Activated T-cell treated with anti-CD3 and anti-CD28 coated beads, Interleukin-2, amount 50 U/mL, for 48 hours (primary cell): Measurements from ENCODE around the gene CHSY3.

Experiments used
- DNase-seq, 2 experiments: peaks; one replicate each; pipeline ENCODE4 v3.0.0-alpha.2; 2020

Gene CHSY3

DNA sequence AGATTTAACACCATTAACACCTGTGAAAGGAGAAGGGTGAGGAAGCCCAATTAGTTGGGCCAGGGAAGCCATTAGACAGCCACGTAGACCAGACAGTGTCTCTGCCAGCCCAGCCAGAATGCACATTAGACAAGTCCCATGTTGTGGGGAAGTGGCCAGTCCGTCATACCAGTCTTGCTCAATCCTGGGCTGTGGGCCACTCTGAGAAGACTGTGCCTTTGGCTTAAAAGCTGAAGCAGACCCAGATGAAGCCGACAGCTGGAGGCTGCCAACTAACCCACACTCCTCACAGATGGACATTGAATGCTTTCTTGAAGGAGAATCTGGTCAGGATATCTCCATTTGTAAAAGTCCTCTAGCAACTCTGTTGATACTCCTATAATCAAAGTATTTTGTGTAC lies 128.5 kb downstream of the CHSY3 start:
- DNase-seq: no peak

DNA sequence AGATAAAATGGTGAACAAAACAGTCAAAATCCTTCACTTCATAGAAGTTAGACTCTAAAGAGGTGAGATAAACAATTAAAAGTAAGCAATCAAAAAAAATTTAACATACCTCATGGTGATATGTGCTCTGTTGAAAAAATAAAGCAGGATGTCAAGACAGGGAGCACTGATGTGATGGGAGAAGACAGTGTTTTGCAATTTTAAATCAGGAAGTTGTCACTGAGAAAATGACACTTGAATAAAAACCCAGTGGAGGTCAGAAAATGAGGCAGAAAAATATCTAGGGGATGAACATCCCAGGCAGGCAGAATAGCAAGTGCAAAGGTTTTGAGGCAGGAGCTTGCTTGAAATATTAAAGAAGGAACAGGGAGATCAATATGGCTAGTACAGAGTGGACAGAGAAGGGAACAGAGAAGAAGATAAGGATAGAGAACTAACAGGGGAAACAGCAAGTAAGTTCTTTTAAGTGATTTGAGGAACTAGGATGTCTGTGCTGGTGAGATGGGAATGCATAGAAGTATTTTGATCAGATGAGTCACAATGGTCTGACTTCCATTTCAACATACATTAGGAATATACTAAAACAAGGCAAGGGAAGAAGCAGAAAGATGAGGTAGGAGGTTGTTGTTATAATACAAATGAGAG lies 130.4 kb downstream of the CHSY3 start:
- no peak for DNase-seq

DNA sequence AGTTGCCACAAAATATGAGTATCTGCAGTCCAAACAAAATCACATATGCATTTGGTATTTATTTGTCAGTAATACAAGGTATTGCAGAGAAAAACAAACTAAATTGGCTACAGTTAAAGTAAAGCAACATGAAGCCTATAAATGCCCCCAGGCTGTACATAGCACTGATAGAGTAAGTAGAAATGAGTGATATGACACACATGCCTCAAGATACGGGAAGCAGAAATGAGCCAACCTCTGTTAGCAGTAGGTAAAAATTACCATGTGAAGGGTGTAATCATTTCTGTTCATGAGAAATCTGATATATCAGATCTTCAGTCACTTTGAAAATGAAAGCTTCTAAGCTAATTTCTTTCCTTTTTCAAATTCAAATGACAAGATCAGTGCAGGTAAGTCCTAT lies 131.1 kb downstream of the CHSY3 start:
- no peak for DNase-seq

DNA sequence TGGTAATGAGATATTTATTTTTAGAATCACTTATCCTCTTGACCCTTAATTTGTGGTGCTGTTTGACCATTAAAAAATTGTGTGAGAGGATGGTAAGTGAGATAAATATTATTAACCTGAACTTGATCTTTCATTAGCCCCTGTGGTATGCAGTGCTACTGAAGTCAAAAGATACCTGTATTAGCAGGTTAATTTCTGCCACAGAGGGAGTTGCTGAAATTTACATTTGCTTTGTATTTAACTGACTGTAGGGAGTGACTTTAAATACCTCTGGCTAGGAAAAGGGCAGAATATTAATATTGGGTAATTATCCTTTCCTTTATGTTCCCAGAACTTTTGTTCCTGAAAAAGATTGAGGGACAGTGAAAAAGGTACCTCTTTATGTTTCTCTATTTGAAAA lies 133.6 kb downstream of the CHSY3 start:
- no peak for DNase-seq

DNA sequence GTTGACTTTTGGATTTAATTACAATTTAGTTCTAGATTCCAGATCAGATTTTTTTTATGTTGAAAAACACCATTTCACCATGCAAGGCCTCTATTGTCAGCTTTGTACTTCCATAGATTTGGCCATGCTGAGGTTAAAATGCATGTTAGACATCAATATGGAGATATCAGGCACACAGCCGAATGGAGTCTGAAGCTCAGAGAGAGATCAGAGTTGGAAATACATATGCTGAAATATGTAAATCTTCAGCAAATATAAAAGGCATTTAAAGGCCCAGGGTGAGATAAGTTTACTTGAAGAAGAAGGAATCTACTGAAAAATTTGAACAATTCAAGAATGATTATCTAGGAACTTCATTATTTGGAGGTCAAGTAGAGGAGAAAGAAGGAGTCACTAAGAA lies 139.6 kb downstream of the CHSY3 start:
- no peak for DNase-seq

DNA sequence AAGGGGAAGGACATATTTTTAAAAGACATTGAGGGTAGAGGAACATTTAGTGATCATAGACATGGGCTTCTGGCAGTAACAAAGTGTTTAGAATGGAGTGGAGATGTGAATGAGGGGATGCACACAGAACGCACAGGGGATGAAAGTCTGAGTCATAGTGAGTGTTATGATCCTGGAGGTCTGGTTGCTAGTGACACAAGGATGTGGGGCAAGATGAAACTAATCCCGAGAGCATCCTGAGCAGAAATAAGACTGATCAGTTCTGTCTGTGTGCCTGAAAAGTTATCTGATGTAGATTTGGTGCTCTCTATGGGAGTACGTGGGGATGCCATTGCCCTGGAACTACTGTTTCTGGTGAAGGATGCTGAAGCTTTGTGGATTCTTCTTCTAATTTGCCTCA lies 141.1 kb downstream of the CHSY3 start:
- no peak for DNase-seq

DNA sequence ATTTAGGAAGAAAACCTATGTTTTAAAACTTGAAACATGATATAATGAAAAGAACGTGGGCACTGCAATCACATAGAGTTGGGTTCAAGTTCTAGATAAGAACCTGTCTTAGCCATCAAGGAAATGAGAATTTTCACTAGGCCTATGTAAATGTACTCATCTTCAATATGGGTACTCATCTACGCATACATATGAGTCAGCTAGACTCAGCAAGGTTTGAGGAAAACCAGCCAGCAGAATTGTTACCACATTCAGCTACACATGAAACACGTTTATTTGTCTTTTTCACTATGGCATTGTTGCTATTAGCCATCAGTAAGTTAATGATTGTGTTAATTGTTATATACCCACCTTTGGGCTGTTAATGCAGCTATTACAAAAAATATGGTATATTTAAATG lies 146.3 kb downstream of the CHSY3 start:
- DNase-seq: no peak

DNA sequence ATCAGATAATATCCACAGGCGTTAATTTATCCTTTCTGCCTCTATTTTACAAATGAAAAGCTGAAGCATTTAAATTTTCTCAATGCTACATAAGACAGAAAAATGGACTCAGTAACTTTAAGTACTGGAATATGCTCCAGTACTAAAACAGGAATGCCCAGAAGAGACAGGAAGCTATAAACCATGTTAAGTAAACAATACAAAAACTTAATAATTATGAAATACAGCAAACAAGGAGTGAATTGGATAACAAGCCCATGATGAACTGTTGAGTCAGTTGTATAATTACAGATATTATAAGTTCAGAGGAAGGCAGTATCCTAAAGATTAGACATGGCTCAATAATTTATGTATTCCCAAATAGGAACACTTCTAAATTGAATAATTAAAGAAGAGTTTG lies 148.5 kb downstream of the CHSY3 start:
- DNase-seq: no peak

DNA sequence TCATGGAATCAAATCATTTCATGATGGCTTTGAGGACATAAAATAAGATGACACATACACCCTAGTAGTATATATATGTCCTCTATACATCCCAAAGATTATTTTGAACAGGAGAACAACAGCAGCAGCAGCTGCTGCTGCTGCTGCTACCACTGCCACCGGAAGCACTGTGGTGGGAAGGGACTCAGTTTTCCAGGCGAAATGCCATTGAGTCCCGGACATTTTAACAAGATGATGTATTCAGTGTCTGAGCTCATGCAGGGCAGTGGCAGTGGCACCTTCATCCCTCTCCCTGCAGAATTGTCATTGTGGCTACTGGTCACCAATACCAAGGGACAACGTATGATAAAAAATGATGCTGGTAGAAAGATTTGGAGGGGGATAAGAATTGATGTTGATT lies 151.3 kb downstream of the CHSY3 start:
- no peak for DNase-seq

DNA sequence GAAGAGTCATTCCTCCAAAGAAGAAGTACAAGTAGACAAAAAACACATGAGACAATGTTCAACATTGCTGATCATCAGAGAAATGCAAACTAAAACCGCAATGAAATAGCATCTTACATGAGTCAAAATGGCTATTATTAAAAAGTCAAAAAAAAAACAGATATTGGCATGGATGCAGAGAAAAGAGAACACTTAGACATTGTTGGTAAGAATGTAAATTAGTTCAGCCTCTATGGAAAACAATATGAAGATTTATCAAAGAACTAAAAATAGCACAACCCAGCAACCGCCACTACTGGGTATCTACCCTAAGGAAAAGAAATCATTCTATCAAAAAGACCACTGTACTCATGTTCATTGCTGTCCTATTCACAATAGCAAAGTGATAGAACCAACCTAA lies 157.5 kb downstream of the CHSY3 start:
- no peak for DNase-seq

DNA sequence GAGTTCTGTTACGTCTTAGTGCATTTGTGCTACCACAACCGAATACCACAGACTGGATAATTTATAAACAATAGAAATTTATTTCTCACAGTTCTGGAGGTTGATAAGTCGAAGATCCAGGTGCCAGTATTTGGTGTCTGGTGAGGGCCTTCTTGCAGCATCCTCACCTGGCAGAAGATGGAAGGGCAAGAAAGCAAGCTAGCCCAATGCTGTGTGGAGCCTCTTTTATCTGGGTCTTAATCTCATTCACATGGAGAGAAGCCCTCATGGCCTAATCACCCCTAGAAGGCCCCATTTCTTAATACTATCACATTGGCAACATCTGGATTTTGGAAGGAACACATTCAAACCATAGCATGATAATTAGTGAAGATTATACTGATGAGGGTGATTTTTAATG lies 159.3 kb downstream of the CHSY3 start:
- DNase-seq: no peak

DNA sequence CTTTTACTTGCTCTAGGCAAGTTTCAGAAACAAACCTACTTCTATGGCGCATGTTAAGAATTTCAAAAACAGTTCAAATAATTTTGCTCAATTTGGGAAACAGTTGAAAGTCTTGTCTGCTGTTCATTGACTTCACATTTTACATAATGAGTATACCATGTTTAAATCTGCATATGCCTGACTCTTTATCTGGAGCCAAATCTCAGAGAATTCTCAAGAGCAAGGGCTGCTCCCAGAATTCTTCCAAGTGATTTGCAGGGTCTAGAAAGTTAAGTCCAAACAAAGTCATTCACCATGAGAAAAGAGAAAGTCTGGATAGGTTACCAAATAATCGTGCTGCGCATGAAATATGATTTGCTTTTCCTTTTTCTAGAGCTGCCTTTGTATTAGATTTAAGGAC lies 160.2 kb downstream of the CHSY3 start:
- DNase-seq: no peak

DNA sequence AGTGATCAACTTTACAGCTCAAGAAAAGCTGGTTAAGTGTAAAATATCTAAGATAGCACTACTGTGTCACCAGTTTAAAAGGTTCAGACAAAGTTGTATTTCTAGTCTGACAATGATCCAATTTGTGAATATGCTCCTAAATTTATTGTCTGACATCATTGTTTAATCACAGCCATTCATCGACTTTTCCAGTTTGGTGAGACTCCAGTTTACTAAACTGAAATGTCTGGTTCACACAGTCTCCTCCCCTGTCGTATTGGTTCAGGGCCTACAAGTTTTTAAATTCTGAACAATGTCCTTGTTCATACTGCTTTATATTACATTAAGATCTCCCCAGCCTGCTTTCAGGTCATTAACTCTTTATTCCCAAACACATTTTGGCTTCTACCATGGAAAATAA lies 161.4 kb downstream of the CHSY3 start:
- DNase-seq: no peak

DNA sequence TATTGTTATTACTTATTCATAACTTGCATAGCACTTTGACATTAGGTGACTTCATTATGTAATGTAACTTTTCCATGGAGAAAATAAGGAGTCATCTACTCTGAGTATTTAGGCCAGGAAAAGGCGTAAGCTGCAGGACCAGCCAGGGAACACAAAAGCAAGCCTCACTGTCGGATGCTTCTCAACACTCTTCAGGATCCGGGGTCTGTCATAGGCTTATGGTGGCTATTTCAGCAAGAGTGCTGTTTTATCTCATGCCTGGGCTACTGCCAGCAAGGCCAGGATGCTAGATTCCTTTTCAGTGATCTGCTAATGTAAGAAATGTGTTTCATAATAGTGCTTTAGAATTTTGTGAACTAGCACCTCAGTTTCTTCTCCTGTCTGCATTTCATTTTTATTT lies 162.4 kb downstream of the CHSY3 start:
- DNase-seq: no peak

DNA sequence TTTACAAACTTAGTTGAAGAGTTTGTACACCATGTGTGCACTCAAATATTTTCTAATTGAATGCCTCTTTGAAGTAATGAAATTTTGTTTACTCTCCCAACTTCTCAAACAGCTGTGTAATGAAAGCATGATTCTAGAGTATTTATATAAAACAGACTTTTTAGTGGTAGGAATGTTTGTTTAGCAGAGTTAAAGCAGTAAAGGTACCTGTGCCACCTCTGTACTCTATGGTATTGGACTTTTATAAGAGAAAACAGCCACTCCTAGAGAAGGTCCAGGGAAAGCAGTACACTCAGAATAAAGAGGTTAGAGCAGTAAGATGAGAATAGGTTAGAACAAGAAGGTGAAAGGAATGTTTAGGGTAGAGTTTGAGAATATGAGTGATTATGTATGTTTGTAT lies 163.1 kb downstream of the CHSY3 start:
- no peak for DNase-seq

DNA sequence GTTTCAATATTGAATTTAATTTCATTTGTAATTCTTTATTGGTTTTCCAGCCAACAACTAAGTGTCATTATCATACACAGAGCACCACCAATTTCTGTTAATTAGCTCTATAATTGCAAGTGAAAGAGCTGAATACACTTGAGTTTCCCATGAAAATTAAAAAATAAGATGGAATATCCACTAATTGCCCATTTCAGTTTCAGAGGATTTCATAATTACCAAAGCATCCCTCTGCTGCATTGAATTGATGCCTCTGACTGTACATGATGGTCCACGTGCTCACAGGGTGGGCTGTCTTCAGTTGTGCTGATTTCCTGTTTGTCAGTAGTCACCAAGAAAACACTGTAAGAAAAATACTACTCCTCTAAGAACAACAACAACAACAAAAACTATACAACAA lies 163.8 kb downstream of the CHSY3 start:
- no peak for DNase-seq

DNA sequence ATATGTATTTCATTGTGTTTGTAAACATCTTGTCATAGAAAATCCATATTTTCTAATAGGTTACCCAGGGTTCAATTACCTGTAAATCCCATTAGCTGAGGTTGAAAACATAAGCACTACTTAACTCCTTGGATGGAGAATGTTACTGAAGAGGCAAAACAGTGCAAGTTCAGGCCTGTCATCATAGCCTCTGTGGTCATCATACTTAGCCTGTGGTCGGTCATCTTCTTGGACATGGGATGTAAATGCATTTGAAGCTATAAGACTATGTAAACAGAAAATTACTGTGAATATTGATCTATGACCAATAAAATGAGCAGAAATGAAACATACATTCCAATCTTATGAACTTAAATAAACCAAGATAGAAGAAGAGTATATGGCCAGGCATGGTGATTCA lies 164.7 kb downstream of the CHSY3 start:
- DNase-seq: no peak

DNA sequence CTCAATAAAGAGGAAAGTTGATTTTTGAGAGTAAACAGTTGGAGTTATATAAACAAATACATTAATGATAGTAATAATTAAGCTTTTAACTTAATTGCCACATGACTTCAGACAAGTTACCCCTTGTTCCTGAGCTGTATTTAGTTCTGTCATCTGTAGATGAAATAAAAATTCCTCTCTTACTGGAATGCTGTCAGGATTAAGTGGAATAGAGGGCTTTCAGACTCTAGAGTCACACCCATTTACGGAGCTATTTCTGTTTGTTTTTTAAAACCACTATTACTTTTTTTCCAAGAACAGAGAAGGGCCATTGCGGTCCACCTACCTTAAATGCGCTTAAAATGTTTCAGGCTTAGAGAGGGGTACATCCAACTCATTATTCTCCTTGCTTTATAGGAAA lies 170.6 kb downstream of the CHSY3 start:
- no peak for DNase-seq

DNA sequence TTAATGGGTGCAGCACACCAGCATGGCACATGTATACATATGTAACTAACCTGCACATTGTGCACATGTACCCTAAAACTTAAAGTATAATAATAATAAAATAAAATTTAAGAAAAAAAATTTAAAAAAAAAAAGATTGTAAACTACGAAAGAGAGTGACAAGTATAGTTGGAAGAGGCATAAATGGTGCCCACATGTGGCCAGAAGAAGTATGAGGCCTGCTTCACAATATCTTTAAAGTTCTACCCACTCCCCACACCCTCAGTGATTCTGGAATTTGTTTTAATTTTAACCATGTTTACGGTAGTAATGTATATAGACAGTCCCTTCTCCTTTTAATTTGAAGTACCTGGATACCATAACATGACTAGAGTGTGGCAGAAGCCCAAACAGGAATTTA lies 172.7 kb downstream of the CHSY3 start:
- DNase-seq: no peak

DNA sequence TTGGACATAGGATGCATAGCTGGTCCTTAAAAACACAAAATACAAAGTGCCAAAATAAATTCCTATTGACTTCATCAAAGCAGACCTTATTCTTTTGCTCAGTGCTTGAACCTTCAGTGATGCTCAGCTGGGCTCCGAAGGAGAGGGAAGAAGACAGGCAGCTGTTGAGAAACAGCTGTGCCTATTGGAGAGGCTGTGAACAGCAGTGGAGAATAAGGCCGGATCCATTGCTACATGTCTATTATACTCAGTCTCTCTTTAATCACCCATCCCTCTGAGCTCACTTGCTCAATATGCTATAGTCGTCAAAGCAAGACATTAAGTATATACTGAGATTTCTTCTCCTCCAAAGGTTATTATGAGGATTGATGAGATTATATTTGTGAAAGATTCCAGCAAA lies 174.4 kb downstream of the CHSY3 start:
- DNase-seq: no peak

DNA sequence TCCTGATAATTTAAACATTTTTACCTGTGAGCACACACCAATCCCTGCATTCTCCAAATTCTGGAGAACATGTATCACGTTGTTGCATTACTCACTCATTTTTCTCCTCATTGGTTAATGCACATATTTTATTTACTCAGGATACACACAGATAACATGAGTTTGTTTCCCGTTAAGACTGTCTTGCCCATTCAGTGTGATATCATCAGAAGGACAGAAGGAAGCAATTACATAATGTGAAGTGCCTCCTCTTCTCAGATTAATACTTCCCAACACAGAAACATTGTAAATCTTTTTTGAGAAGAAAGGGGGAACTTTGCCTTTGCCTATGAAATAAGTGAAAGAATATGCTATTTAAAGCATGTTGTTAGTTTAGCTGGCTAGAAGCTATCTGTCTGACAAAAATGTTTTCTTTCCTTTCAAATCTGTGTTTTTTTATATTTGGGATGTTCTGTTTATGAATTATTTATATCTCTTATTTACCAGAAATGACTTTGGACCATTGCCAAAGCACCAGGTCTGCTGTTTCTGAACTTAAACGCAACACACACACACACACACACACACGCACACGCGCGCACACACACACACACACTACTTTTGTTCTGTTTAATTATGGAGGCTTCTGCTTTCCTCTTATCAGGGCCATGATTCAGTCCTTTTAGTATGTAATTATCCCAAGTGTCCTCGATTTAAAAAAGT lies 186.5 kb downstream of the CHSY3 start:
- no peak for DNase-seq

DNA sequence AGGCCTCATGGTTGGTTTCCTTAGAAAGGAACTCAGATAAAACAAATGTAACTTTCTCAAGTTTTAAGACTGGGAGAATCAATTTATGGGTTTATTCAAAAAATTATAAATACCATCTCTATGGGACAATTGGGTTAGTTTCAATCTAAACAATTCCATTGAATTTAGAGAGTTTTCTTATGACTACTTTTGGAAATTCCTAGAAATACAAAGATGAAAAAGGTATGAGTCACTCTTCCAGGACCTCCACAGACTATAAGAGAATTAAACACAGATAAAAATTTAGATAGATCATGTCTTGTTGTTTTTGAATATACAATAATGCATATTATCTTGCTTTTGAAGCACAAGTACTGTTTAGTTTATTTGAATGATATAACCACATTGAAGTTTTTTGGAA lies 188.7 kb downstream of the CHSY3 start:
- no peak for DNase-seq

DNA sequence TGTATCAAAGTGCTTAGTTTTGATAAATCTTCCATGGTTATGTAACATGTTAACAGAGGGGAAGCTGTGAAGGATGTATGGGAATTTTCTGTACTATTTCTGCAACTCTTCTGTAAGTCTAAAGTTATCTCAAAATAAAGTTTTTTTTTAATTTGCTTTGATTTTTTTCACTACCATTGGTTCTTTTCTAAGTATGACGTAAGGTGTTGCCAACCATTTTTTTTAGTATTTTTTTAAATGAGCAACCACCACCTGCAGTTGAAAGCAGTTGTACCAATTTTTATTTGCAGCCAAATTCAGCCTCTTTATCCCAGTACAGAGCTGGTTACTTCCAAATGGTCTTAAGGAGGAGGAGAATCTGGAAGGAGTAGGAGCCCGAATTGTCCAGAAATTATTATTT lies 192.2 kb downstream of the CHSY3 start:
- no peak for DNase-seq

DNA sequence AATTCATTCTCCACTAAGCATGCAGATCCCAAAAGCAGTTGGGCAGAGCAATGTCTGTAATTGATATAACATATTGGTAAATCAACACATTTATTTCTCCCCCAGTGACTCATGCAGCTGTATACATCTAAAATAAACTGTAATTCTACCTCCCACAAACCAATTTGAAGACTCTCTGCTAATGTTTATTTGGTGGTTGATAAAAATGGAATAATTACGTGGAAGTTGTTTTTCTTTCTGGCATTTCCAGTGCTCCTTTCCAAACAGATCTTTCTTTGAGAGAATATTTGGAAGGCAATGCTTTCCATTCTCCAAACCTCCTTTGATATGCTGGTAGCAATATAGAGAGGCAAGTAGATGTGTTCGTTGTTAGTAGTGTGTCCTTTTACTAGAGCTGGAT lies 194.7 kb downstream of the CHSY3 start:
- no peak for DNase-seq

DNA sequence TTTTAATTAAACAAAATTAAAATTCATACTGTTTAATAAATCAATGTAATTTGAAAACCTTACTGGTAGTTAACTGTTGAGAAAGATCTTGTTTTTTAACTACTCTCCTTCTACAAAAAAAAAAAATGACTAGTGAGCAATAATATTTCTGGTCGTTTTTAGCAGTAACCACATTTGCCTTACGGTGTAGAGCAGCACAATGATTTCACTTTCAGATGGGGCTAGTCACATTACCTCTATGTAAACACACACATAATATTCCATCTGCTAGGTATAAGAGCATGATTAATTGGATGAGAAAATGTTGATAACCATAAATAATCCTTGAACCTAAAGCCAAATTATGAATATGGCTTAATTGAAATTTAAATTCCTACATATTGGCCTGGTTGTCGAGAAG lies 198.1 kb downstream of the CHSY3 start:
- no peak for DNase-seq
